Measurements from ENCODE around the gene TYROBP. TPM values are rescaled to one million over a fixed set of nuclear protein-coding genes. Genes with fewer than 3 reads are reported as not detected.

The TYROBP gene
- total and polyA plus RNA-seq, 4 donors, result 26.8 to 89.6 (median 40.7) TPM

GRCh38 chr19:35885904-35886303 is 22.2 kb downstream of the TYROBP start:
- H3K27ac ChIP-seq (ENCODE audit: low read depth in 1 of 2, low read length in 2 of 2), result no peak overlapping the region
- no peaks in the 10 kb centered on the region for H3K27me3 ChIP-seq (ENCODE audit: control insufficient read depth in 4 of 4, insufficient read depth in 4 of 4, low read length in 3 of 4)
- 97% methylated on average over 8 of the region's 8 CpGs for WGBS

More at GRCh38 chr19:35885904-35886303, 22.2 kb downstream of the TYROBP start:
- no peaks in the 10 kb centered on the region for H3K9me3 ChIP-seq (ENCODE audit: control insufficient read depth in 4 of 4, low read length in 3 of 4)
- H3K4me1 ChIP-seq (ENCODE audit: control insufficient read depth in 4 of 4, insufficient read depth in 4 of 4, low read length in 3 of 4), result no peaks in the 10 kb centered on the region
- no peak overlapping the region for H3K9ac ChIP-seq (ENCODE audit: low read depth in 1 of 2, low read length in 2 of 2)
- DNase-seq (ENCODE audit: low spot score), result no peak
- TF ChIP-seq RAD21 (IDR thresholded peaks at IDR 0.05), result no peak
- TF ChIP-seq NR2F2 (IDR thresholded peaks at IDR 0.05), result no peak
- no peak for TF ChIP-seq SP1 (IDR thresholded peaks at IDR 0.05)
- TF ChIP-seq ATF3 (IDR thresholded peaks at IDR 0.05), result no peak
- no peak for TF ChIP-seq ZBTB33 (IDR thresholded peaks at IDR 0.05)
- TF ChIP-seq HNF4A (conservative IDR thresholded peaks at IDR 0.05), result no peak
- no peak for TF ChIP-seq YY1 (IDR thresholded peaks at IDR 0.05)
- TF ChIP-seq FOXA2 (IDR thresholded peaks at IDR 0.05), result no peak
- no peak for TF ChIP-seq FOXA1 (IDR thresholded peaks at IDR 0.05)
- TF ChIP-seq CTCF (IDR thresholded peaks at IDR 0.05; ENCODE audit: low read depth, low read length, missing input control), result no peak
- no peak for TF ChIP-seq HNF4G (IDR thresholded peaks at IDR 0.05)
- no peak for TF ChIP-seq EGR1 (IDR thresholded peaks at IDR 0.05; ENCODE audit: low read depth in 2 of 2)
- TF ChIP-seq RXRA (IDR thresholded peaks at IDR 0.05), result no peak
- no peak for TF ChIP-seq REST (IDR thresholded peaks at IDR 0.05)
- peaks cover 7 to 19% (median 8%) of the 10 kb centered on the region in 4 donors for H3K36me3 ChIP-seq (ENCODE audit: control insufficient read depth in 4 of 4, insufficient read depth in 3 of 4, low read depth in 1 of 4, low read length in 3 of 4)
- H3K4me3 ChIP-seq (ENCODE audit: low read depth in 1 of 3, low read length in 3 of 3), result no peak overlapping the region
